Measurements from ENCODE around the gene SEMA5A. TPM values are rescaled to one million over a fixed set of nuclear protein-coding genes. Genes with fewer than 3 reads are reported as not detected.

Gene SEMA5A
- total RNA-seq, 4 donors from 2014 or later: 2.3 to 4.7 (median 3.7) TPM

GRCh38 chr5:9519537-9519936, 26.3 kb downstream of the SEMA5A start:
- H3K4me3 ChIP-seq: no peak overlapping the region
- H3K9me3 ChIP-seq: no peaks in the 10 kb centered on the region
- TF ChIP-seq CTCF (IDR thresholded peaks at IDR 0.05): no peak
- no peak for TF ChIP-seq POLR2AphosphoS5 (IDR thresholded peaks at IDR 0.05)
- TF ChIP-seq POLR2A (IDR thresholded peaks at IDR 0.05): no peak
- TF ChIP-seq EP300 (IDR thresholded peaks at IDR 0.05): no peak
- H3K36me3 ChIP-seq: no peaks in the 10 kb centered on the region
- H3K27ac ChIP-seq: no peak overlapping the region
- WGBS, 2 donors (ENCODE audit: low coverage in 1 of 2): 38 to 54% methylated on average over 4 of the region's 4 CpGs
- ATAC-seq: peak; percentile 71
- no peaks in the 10 kb centered on the region for H3K27me3 ChIP-seq
- no peaks in the 10 kb centered on the region for H3K4me1 ChIP-seq

GRCh38 chr5:9516591-9516990, 29.3 kb downstream of the SEMA5A start:
- H3K4me1 ChIP-seq: peaks cover 0 to 10% (median 0%) of the 10 kb centered on the region in 3 donors
- TF ChIP-seq POLR2AphosphoS5 (IDR thresholded peaks at IDR 0.05) (no peak), CTCF (IDR thresholded peaks at IDR 0.05) (no peak), POLR2A (IDR thresholded peaks at IDR 0.05) (no peak), EP300 (IDR thresholded peaks at IDR 0.05) (no peak)
- H3K36me3 ChIP-seq: no peaks in the 10 kb centered on the region
- no peaks in the 10 kb centered on the region for H3K27me3 ChIP-seq
- H3K9me3 ChIP-seq: no peaks in the 10 kb centered on the region
- WGBS, 2 donors (ENCODE audit: low coverage in 1 of 2): 71 to 86% methylated on average over 2 to 5 of the region's 5 CpGs
- ATAC-seq: no peak
- H3K27ac ChIP-seq: no peak overlapping the region
- no peak overlapping the region for H3K4me3 ChIP-seq

GRCh38 chr5:9515436-9515835, 30.4 kb downstream of the SEMA5A start:
- WGBS, 2 donors (ENCODE audit: low coverage in 1 of 2): 60% methylated on average over 3 of the region's 3 CpGs; no CpG with 5 or more reads in 1 of the 2 donors
- H3K27ac ChIP-seq: no peak overlapping the region
- H3K4me1 ChIP-seq: peaks cover 0 to 10% (median 0%) of the 10 kb centered on the region in 3 donors
- TF ChIP-seq EP300 (IDR thresholded peaks at IDR 0.05): no peak
- TF ChIP-seq POLR2AphosphoS5 (IDR thresholded peaks at IDR 0.05): no peak
- no peak for TF ChIP-seq CTCF (IDR thresholded peaks at IDR 0.05)
- no peak for TF ChIP-seq POLR2A (IDR thresholded peaks at IDR 0.05)
- no peaks in the 10 kb centered on the region for H3K9me3 ChIP-seq
- no peak overlapping the region for H3K4me3 ChIP-seq
- no peaks in the 10 kb centered on the region for H3K36me3 ChIP-seq
- H3K27me3 ChIP-seq: no peaks in the 10 kb centered on the region
- ATAC-seq: no peak

GRCh38 chr5:9514968-9515367, 30.9 kb downstream of the SEMA5A start:
- H3K9me3 ChIP-seq: no peaks in the 10 kb centered on the region
- H3K4me3 ChIP-seq: no peak overlapping the region
- ATAC-seq: no peak
- H3K4me1 ChIP-seq: peaks cover 0 to 10% (median 0%) of the 10 kb centered on the region in 3 donors
- WGBS, 2 donors (ENCODE audit: low coverage in 1 of 2): 77 to 81% methylated on average over 1 to 2 of the region's 2 CpGs
- no peak overlapping the region for H3K27ac ChIP-seq
- H3K36me3 ChIP-seq: no peaks in the 10 kb centered on the region
- TF ChIP-seq CTCF (IDR thresholded peaks at IDR 0.05): no peak
- H3K27me3 ChIP-seq: no peaks in the 10 kb centered on the region

GRCh38 chr5:9513827-9514226, 32.0 kb downstream of the SEMA5A start:
- H3K36me3 ChIP-seq: no peaks in the 10 kb centered on the region
- no peaks in the 10 kb centered on the region for H3K27me3 ChIP-seq
- peaks cover 0 to 10% (median 0%) of the 10 kb centered on the region in 3 donors for H3K4me1 ChIP-seq
- ATAC-seq: no peak
- WGBS, 2 donors (ENCODE audit: low coverage in 1 of 2): 50 to 59% methylated on average over 4 of the region's 4 CpGs
- no peaks in the 10 kb centered on the region for H3K9me3 ChIP-seq
- peak in 1 of 4 experiments; percentile 14 for TF ChIP-seq CTCF (IDR thresholded peaks at IDR 0.05)
- TF ChIP-seq POLR2AphosphoS5 (IDR thresholded peaks at IDR 0.05): no peak
- TF ChIP-seq POLR2A (IDR thresholded peaks at IDR 0.05): no peak
- TF ChIP-seq EP300 (IDR thresholded peaks at IDR 0.05): no peak
- no peak overlapping the region for H3K4me3 ChIP-seq
- no peak overlapping the region for H3K27ac ChIP-seq

Measured in gastroesophageal sphincter (tissue), 4 donors.